ENCODE measurements around the gene TBL3.
"Not testable (repeated sequence)": the region's sequence is repeated elsewhere in the genome, so short reads cannot be mapped to it uniquely, and the experiment has no call there.

TBL3 gene

DNA sequence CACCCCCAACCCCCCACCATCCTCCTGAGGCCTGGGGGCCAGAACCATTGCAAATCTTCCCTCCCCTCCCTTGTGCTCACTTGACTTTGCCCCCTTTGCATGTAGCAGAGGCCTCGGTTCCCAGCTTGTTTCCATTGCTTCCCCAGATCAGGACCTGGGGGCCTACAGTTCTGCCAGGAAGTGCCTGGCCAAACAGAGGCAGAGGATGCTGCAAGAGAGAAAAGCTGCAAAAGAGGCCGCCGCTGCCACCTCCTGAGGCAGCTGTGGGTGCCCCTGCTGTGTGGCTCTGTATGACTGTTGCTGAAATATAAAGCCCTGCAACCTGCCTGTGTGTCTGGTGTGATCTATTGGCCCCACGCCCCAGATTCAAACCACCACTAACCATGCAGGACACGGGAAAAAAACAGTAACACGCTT lies 10.2 kb upstream of the TBL3 start:
- no peak overlapping the region for H3K4me3 ChIP-seq (ENCODE audit: control insufficient read depth, low read depth, low read length)
- no peak for DNase-seq (ENCODE audit: low read depth)
- TF ChIP-seq, protein P1, sequence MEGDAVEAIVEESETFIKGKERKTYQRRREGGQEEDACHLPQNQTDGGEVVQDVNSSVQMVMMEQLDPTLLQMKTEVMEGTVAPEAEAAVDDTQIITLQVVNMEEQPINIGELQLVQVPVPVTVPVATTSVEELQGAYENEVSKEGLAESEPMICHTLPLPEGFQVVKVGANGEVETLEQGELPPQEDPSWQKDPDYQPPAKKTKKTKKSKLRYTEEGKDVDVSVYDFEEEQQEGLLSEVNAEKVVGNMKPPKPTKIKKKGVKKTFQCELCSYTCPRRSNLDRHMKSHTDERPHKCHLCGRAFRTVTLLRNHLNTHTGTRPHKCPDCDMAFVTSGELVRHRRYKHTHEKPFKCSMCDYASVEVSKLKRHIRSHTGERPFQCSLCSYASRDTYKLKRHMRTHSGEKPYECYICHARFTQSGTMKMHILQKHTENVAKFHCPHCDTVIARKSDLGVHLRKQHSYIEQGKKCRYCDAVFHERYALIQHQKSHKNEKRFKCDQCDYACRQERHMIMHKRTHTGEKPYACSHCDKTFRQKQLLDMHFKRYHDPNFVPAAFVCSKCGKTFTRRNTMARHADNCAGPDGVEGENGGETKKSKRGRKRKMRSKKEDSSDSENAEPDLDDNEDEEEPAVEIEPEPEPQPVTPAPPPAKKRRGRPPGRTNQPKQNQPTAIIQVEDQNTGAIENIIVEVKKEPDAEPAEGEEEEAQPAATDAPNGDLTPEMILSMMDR (conservative IDR thresholded peaks at IDR 0.05; ENCODE audit: control insufficient read depth, insufficient read depth, low read depth, low read length): no peak

DNA sequence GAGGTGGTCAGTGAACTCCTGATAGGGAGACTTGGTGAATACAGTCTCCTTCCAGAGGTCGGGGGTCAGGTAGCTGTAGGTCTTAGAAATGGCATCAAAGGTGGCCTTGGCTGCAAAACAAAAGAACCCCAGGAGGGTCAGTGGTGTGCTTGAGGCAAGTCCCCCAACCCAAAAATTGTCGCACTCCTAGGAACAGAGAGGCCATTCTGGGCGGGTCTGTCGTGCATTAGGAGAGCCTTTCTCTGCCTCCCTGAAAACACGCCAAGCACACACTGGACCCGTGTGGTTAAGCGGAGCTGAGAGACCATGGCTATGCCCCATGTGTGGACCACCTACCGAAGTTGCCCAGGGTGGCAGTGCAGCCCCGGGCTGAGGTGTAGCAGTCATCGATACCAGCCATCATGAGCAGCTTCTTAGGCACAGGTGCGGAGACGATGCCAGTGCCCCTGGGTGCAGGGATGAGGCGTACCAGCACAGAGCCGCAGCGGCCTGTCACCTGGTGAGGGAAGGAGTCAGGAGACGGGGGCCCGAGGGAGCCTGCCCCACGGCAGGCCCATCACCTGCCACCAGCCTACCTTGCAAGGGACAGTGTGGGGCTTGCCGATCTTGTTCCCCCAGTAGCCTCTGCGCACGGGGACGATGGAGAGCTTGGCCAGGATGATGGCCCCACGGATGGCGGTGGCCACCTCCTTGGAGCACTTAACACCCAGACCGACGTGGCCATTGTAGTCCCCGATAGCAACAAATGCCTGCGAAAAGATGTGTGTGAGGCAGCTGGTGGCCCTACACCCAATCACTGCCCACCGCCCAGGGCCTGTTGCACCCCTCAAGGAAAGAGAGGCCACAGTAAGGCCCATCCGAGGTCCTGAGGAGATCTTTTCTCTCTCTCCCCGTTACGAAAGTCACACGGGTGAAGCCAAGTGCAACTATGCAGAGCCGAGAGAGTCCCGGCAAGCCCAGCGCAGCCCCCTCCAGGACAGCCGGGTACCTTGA lies 9.4 kb upstream of the TBL3 start:
- H3K4me3 ChIP-seq (ENCODE audit: control insufficient read depth, low read depth, low read length): peak overlapping the region; percentile 95
- not testable (repeated sequence) for DNase-seq (ENCODE audit: low read depth)

GRCh38 chr16:1963806-1964505 lies 7.9 kb upstream of the TBL3 start:
- H3K4me3 ChIP-seq (ENCODE audit: control insufficient read depth, low read depth, low read length): peak overlapping the region; percentile 95
- TF ChIP-seq, protein P1 (conservative IDR thresholded peaks at IDR 0.05; ENCODE audit: control insufficient read depth, insufficient read depth, low read depth, low read length): no peak
- DNase-seq (ENCODE audit: low read depth): no peak

- H3K4me3 ChIP-seq (ENCODE audit: control insufficient read depth, low read depth, low read length): peak within 1 kb of the TSS; percentile 95
- peak; percentile 98 for DNase-seq (ENCODE audit: low read depth)
- TF ChIP-seq, protein P1 (conservative IDR thresholded peaks at IDR 0.05; ENCODE audit: control insufficient read depth, insufficient read depth, low read depth, low read length): no peak
These were observed 7.1 kb upstream of the TBL3 start, which contains the start of gene RPS2 for GRCh38 chr16:1964506-1965395. Gene RPS2 (minus strand): TSS chr16:1964826. CDS start chr16:1964625, 201 bp downstream.

DNA sequence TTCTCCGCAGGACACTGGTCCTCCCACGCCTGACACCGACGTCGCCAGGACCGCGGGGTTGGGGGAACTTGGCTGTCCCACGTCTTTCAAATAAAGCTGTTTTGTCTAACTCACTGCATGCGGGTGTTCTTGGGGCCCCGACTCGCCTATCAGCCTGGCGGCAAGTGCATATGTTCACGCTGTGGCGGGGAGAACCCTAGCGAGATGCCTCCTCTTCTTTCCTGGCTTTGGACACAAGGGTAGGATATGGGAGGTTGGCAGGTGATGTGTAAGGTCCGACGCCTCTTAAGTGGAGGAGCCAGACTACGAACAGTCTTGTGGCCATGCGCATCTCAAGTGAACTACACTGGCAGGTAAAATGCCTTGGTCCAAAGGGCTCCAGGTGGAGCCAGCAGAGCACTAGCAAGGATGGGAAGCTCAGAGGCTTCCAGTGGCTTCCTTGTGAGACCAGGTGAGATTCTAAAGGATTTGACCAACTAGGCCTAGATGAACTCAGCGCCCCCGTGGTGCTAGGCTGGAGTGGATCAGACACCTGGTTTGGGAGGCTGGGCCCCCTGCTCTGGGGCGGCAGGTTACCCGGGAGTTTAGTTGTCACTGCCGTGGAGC lies 6.4 kb upstream of the TBL3 start:
- no peak for DNase-seq (ENCODE audit: low read depth)
- TF ChIP-seq, protein P1 (conservative IDR thresholded peaks at IDR 0.05; ENCODE audit: control insufficient read depth, insufficient read depth, low read depth, low read length): no peak
- H3K4me3 ChIP-seq (ENCODE audit: control insufficient read depth, low read depth, low read length): peak overlapping the region; percentile 95

DNA sequence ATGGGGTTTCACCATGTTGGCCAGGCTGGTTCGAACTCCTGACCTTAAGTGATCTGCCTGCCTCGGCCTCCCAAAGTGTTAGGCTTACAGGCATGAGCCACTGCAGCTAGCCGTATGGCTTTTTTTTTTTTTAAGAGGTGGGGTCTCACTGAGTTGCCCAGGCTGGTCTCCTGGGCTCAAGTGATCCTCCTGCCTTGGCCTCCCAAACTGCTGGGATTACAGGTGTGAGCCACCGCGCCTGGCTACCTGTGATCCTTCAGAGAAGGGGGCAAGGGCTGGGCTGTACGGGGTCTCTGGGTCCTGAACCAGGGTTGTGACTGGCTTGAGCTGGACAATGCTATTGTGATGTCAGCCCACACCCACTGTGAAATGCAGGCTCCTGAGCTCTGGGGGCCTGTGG lies 5.4 kb upstream of the TBL3 start, which contains the start of gene RNF151:
RNF151 (plus strand) TSS at position 397 of the 400 bp plus-strand sequence. CDS start 26 bp downstream, outside the sequence.
- peak within 1 kb of the TSS; percentile 95 for H3K4me3 ChIP-seq (ENCODE audit: control insufficient read depth, low read depth, low read length)
- no peak for DNase-seq (ENCODE audit: low read depth)
- TF ChIP-seq, protein P1 (conservative IDR thresholded peaks at IDR 0.05; ENCODE audit: control insufficient read depth, insufficient read depth, low read depth, low read length): no peak
